HG02981 (cell line): Measurements from ENCODE around the gene INPP5A.

Experiments
- ATAC-seq: cut with Tn5 transposase; IDR thresholded peaks from one replicate; pipeline ENCODE4 v1.9.1; 2021; ENCODE audit warnings: mild to moderate bottlenecking, moderate library complexity; ENCODE audit not compliant: unreplicated experiment

The INPP5A gene

DNA sequence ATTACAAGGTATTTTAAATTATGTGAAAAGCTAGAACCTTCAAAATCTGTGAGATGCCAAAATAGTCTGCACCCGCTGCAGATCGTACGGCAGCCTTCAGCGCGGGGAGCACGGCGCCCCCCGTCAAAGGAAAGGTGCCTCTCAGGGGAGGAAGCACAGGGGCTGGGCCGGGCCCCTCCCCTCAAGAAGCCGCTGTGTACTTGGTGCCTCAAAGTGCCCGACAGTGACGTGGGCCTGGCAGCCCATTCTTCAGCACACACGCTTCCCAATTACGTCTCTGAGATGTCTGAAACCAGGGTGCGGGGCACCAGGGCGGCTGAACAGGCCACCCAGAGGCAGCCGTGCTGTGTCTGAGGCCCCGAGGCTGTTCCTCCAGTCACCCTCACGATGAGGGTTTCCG lies 116.1 kb downstream of the INPP5A start:
- ATAC-seq = no peak

GRCh38 chr10:132654121-132654571 lies 116.6 kb downstream of the INPP5A start:
- no peak for ATAC-seq

GRCh38 chr10:132654708-132655661 lies 117.4 kb downstream of the INPP5A start:
- no peak for ATAC-seq

GRCh38 chr10:132655735-132656134 lies 118.1 kb downstream of the INPP5A start:
- no peak for ATAC-seq

- no peak for ATAC-seq
These were observed 118.9 kb downstream of the INPP5A start for GRCh38 chr10:132656283-132657126.

GRCh38 chr10:132657127-132657706 lies 119.6 kb downstream of the INPP5A start:
- ATAC-seq = no peak

DNA sequence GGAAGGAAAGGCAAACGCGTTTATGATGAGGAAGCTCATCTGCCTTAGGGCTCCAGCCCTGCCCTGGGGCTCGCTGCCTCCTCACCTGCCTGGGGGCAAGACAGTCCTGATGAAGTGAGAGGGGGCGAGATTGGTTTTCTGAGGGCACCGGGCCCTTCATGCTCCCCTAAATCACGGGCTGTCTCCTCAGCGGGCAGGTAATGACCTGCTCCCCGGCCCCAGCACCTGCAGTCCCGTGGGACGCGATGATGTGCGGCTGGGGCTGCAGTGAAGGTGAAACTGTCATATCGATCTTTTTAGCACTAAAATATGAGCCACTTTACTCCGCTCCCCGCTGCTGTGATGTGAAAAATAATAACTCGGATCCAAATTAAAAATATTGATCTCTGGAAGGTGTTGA lies 120.2 kb downstream of the INPP5A start:
- ATAC-seq = no peak

DNA sequence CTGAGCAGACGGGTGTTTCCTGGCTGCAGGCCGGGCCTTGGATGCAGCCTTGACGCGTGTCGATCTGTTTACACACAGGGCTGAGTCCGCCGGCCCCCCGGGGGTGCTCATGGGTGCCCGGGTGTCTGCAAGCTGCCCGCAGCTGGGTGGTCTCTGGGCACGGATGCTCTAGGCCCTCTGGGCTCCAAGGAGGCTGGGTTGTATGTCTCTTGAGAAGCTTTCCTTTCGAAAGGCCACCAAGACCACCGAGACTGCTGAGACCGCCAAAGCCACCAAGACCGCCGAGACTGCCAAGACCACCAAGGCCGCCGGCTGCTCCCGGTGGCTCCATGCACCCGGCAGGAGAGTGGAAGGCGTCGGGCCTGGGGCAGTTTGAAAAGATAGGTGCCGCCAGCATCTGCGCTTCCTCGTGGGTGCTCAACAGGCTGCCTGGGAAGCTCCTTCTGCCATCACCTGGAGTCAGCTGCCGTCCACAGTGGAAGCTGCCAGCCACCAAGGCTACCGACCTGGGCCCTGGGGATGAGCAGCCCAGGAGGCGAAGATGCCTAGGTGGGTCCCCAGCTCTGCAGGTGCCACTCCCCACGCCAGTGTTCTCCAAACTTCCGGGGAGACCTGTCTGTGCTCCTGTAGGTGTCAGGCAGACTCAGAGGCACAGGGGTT lies 121.1 kb downstream of the INPP5A start:
- ATAC-seq = no peak

DNA sequence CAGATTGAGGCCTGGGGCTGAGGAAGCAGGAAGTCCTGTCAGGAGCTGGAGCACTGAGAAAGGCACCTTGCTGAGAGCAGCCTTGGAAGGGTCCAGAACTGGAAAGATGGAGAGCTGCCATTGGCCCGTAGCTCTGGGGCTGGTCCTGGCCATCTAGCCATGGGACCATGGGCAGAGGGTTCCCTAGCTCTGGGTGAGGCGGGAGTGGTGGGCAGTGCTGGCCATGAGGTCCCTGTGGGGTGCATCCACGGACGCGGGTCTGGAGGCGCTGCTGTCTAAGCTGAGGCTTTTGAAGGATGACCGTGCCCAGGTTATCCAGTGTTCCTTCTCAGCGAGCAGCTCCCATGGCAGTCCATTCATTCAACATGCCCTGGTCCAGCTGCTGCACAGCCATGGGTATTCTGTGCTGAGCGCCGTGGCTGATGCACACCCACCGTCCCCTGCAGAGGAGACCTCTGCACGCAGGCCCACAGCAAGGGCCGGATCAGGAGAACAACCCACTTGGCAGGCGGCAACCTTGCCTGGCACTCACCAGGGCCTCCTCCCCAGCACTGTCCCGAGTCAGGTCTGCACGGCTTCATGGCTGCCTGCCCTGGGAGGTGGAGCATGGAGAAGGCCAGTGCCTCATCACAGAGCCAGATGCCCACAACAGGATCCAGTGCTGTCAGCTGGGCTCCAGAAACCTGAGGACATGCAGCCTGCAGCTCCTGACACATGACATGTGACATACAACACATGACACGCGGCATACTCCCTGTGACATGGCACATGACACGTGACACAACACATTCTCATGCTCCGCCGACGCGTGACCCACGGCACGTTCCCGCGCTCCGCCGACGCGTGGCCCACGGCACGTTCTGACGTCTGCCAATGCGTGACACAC lies 121.9 kb downstream of the INPP5A start:
- no peak for ATAC-seq

- ATAC-seq = no peak
These were observed 122.8 kb downstream of the INPP5A start for GRCh38 chr10:132660385-132660784.

DNA sequence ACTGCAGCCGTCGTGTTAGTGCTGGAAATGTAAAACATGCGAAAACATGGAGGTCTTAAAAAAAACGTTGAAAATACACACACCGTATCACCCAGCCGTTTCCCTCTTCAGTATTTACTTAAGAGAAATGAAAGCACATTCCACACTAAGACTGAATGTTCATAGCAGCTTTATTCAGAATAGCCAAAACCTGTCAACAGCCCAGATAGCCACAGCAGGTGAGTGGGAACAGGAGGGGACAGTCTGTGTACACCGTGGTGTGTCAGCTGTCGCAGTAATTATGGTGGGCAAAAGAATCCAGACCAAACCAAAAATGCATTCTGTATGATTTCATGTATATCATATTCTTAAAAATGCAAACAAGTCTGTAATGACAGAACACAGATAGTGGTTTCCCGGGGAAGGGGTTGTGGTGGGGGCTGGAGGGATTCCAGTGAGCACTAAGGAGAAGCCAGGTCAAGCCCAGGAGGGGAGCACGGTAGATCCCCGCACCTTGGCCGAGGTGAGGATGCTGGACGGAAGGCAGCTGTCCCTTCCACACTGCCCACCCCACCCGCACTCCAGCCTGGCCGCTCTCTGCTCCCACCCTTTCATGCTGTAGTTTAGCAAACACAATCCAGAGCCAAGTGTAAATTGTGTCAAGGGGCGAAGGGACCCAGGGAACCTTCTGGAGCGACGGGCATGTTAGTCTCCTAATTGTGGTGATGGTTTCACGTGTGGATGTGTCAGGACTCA lies 124.8 kb downstream of the INPP5A start:
- ATAC-seq = no peak

- no peak for ATAC-seq
These were observed 126.2 kb downstream of the INPP5A start for GRCh38 chr10:132663666-132664365.

DNA sequence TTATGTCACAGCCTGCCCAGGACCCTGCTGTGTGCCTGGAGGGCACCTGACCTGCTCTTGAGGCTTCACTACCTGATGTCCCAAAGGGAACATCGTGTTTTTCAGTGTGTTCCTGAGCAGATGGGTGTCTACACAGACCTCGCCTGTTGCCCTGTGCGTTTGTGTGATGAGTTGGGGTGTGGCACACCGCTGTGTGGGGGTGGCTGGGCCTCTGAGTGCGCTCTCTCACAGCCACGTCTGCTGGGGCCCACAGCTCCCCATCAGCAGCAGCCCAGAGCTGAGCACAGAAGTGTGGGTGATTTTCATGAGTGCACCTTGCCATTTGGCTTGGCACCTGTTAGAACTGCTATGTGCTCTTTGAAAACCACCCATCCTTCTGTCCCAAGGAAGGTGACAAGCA lies 126.8 kb downstream of the INPP5A start:
- ATAC-seq = no peak

GRCh38 chr10:132664883-132665282 lies 127.3 kb downstream of the INPP5A start:
- ATAC-seq = no peak

DNA sequence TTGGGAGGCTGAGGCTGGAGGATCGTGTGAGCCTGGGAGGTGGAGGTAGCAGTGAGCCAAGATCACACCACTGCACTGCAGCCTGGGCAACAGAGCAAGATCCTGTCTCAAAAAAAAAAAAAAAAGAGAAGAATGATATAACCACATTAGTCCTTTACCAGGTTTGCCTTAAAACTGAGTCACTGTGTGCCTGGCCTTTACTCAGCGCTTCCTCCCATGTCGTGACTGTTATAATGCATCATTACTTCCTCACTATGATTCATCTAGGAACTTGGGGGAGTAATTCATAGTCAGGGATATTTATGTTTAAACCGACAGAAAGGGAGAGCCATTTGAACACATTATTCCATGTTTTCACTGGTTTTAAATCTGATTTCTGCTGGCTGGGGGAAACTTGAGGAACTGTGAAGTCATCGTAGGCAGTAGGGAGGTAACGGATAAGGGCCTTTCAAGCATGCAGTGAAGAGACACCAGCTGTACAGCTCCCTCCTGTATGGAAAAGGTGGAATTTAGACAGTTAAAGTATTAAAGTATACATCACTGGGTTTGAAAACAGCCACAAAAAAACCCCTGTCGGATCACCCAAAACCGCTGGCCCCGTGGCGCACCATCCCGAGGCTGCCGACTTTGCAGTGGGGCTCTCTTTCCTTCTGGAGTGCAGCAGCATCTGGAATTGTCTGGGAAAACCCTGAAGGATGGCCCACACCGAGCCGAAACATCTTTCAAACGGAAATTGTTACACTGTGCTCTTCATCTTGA lies 128.5 kb downstream of the INPP5A start:
- ATAC-seq = no peak

DNA sequence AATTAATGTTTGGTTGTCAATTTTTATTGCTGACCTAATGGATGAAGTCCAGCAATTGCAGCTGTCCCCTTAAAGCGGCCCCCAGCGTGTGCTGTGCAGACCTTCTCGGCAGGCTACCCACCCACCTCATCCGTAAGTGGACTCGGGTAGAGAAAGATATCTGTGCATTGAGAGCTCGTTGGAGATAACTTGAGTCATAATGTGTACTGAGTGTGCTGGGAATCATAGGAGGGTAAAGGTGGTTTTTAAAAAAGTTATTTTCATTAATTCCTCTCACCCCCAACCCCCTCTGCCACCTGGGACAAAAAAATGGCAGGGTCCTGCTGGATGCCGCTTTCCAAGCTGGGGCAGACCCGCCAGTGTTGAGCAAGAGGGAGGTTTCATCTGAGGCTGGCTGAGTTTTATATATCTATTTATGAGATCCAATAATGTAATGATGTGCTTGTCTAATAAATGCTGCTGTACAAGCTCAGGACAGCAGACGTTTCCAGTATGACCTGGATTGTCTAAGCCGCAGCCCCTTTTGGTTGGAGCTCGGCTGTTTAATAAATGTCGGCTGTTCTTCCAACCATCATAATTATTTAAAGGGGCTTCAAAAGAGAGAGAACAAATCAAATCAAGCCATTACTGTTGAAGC lies 129.2 kb downstream of the INPP5A start:
- no peak for ATAC-seq

DNA sequence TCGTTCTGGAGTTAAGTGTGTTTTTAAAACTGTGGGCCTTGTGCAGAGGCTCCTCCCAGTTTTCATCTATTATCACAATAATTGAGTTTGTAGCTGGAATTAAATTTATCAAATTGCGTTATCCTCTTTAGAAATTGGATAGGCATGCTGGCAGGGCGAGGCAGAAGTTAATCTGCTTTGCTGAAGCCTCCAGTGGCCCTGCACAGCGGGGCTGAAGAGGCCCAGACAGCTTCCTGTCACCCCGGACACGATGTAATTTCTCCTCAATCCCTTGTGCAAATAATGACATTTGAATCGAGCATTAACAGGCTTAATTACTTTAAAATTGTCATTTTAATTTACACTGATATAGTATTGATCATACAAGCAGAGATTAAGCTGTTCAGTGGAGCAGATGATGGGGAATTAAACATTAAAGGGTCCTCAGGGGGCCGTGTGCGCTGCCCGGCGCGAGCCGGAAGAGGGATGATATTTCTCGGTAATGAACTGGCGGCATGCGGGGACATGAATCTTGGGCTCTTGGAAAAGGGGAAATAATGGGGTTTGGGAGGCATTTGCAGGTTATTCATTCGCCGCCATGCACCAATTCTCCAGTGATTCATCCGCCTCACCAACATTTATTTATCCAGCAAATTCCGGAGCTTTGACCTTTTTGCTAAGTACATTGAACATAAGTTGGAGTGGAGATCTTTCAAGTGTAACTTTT lies 129.9 kb downstream of the INPP5A start:
- no peak for ATAC-seq
